Stimulated activated CD8-positive, alpha-beta memory T cell treated with anti-CD3 and anti-CD28 coated beads, Interleukin-7, amount 100 ng/mL, for 4 hours (primary cell): ENCODE results near the gene NBPF11.
"Not testable (repeated sequence)": the region's sequence is repeated elsewhere in the genome, so short reads cannot be mapped to it uniquely, and the experiment has no call there.

Experiments
- DNase-seq, 2 donors: peaks; one replicate each; pipeline ENCODE4 v3.0.0-alpha.2; 2020; ENCODE audit warnings: low read depth in 2 of 2

Gene NBPF11, protein sequence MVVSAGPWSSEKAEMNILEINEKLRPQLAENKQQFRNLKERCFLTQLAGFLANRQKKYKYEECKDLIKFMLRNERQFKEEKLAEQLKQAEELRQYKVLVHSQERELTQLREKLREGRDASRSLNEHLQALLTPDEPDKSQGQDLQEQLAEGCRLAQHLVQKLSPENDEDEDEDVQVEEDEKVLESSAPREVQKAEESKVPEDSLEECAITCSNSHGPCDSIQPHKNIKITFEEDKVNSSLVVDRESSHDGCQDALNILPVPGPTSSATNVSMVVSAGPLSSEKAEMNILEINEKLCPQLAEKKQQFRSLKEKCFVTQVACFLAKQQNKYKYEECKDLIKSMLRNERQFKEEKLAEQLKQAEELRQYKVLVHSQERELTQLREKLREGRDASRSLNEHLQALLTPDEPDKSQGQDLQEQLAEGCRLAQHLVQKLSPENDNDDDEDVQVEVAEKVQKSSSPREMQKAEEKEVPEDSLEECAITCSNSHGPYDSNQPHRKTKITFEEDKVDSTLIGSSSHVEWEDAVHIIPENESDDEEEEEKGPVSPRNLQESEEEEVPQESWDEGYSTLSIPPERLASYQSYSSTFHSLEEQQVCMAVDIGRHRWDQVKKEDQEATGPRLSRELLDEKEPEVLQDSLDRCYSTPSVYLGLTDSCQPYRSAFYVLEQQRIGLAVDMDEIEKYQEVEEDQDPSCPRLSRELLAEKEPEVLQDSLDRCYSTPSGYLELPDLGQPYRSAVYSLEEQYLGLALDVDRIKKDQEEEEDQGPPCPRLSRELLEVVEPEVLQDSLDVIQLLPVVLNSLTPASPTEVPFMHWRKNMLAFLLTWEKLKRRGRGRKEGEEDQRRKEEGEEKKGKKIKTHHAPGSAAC

GRCh38 chr1:148151911-148152656, at the start of gene NBPF11:
Gene NBPF11 (minus strand): TSS chr1:148152281. CDS start chr1:148127003, 25,278 bp downstream.
- peak; percentile 68 to 77 for DNase-seq

GRCh38 chr1:148197396-148197795, 45.3 kb upstream of the NBPF11 start:
- not testable (repeated sequence) for DNase-seq

DNA sequence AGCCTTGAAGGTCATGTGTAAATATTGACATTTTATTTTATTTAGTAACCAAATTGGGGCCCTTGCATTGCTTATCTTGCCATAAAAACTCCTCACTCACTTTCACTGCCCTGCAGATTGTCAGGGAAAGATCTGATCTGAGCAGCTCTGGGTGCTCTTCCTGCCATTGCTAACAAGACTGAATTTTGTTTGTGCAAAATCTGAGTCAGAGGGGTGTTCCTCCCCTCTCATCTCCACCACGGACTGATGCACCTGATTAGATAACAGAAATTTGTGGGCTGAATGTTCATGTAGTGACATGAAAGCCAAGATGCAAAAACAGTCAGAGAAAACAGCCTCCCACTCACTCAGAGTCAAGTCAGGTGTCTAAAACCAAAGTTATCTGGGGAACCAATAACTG, 44.9 kb upstream of the NBPF11 start:
- not testable (repeated sequence) for DNase-seq

DNA sequence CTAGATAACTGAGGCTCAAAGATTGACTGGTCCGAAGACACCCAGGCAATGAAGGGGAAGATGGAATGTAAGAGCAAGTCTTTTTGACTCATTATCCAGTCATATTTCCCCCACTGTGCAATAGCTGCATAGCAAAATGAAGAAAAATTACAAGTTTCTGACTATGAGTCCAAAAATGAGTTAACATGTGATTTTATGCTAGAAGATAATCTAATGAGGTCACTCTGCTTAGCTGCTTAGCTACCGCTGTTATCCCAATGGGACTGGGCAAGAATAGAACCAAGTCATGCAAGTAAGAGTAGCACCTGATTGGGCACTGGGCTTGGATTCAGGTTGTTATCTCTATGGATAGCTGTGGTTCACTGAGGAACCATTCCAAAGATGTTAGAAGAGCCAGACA, 43.0 kb upstream of the NBPF11 start:
- DNase-seq: not testable (repeated sequence)

GRCh38 chr1:148188768-148189167, 36.7 kb upstream of the NBPF11 start:
- not testable (repeated sequence) for DNase-seq

DNA sequence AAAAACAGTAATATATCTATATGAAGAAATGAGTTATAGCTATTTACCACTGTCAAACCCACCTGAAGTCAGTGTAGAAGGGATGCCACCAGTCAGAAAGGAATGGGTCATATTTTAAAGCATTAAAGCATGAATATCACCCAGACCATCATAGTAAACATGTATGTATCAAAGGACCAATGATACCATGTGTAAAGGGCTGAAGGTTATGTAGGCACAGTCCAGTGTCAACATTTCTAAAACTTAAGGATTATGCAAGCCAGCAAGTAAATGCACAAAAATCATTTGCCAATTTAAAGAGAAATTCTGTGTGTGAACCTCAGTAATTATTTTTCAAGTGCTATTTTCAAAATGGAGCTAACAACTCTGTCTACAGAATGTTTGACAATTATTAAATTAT, 26.6 kb upstream of the NBPF11 start:
- DNase-seq: not testable (repeated sequence)

DNA sequence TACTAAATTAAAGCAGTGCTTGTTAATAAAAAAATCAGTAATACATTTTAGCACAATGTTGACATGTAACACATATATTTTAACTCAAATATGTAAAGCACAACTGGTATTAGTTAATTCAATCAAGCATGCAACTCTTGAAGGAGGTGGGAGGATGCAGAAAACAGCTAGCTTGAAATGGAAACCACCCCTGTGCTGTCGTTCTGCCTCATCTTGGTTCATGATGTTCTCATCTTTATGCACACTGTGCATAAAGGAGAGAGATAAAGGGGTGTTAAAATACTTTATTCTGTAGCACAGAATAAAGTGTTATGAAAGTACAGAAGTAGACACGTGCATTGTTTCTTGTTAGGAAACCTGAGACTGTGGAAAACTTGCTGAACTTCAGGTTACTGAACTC, 23.3 kb upstream of the NBPF11 start:
- not testable (repeated sequence) for DNase-seq

GRCh38 chr1:148171995-148172394, 19.9 kb upstream of the NBPF11 start:
- not testable (repeated sequence) for DNase-seq

- DNase-seq: no peak
These were observed 14.7 kb upstream of the NBPF11 start for GRCh38 chr1:148166558-148167492.

DNA sequence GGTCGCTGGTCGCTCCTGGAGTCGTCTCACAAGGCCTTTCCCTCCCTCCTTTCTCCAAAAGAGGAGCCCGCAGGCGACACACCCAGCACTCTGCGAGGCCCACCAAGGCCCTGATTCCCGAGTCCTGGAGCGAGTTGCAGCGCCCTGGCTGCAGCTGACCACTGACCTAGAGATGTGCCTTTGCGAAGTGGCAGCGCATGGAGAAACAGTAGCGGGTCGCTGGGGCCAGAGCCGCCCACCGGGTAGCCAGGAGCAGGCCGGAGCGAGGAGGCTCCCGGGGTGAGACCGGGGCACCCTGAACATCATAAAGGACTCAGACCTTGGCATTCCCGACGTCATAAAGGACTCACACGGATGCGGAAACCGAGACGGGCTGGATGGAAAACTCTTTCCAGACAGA, 10.3 kb upstream of the NBPF11 start:
- no peak for DNase-seq

- no peak for DNase-seq
These were observed 9.2 kb upstream of the NBPF11 start for GRCh38 chr1:148161053-148161901.

DNA sequence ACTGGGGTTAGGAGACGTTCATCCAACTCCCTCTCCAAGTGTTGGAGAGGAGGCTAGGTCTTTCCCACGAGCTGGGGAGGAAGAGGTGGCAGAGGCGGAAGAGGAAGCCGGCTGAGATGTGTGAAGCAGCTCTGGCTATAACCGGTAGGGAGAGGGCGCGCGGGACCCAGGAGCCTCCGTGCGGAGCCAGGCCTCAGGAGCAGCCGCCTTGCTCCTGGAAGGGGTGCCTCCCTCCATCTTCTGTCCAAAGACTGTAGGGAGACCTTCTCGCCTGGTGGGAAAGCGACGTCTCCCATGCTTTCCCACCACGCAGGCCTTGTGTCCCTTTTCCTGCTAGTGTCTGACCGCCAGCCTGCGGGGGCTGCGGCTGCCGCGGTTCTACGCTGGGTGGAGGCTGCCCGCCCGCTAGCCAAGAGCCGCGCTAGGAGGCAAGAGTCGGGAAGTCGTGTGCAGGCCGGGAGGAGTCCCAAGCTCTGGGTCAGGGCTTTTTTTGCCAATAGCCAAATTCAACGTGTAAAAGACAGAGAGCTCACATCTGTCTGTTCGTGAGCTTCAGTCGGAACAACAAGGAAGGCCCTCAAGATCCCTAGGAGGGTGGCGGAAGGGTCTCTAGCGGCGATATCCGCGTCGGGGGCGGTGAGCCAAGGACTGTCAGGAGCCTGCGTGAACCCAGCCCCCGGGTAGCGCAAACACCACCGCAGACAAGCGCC, 8.4 kb upstream of the NBPF11 start:
- DNase-seq: no peak

- no peak for DNase-seq
These were observed 7.9 kb upstream of the NBPF11 start for GRCh38 chr1:148160048-148160342.

DNA sequence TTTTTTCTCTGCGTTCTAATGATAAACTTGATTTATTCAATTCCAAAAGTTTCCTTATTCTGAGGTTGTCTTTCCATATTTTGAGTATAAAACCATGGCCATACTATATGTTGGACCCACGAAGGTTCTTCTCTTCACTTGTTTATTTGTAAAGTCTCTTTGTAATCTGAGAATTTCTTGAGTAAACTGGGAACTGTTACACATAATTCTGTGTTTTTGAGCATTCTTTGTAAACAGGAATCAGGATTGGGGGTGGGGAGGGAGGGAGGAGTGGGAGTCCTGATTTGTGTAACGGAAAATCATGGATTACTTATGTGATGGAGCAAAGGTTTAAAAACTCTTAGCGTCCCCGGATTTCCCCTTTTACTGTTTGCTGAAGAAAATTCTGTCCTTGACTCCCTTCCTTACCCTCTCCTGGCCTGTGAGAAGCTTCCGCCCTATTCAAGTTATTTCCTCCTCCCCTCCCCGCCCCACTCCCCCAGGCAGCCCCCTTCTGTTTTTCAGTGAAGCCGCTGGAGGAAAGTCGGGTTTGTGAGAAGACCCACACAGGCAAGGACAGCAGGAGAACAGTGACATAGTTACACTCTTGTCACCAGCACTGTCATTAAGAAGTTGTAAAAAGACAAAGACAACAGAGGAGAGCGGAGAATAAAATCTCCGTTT, 6.4 kb upstream of the NBPF11 start:
- DNase-seq: no peak

- DNase-seq: not testable (repeated sequence)
These were observed 5.7 kb upstream of the NBPF11 start for GRCh38 chr1:148157803-148158202.

DNA sequence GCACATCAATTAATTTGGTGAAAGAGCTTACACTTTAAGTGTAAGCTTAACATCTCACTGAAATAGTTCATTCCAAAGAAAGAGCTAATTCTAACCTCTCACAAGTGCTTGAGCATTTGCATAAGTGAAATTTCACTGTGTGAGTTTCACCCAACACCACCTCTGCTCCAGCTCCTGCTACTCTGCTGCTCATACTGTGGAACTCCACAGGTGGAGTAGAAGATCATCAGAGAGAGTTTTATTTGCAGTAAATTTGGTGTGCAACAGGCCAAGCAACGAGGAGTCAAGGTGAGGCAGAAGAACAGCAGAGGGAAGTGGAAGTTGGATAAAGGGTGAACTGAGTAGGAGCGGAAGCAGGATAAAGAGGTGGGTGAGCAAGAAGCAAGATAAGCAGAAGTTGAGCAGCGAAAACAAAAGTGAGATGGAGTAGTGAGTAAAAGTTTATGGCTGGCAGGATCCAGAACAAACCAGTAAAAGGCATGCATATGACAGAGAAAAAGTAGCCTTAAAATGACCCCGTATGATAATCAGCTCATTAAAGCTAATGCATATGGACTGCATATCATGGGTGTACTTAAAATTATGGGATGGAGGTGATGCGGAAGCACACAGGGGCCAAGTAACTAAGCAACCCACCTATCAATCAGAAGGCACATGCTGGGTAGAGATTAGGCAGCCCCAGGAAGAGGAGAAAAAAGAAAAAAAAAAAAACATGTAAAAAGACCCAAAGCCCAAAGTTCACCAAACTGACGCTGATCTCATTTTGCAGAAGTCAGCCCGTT, 3.6 kb upstream of the NBPF11 start:
- DNase-seq: not testable (repeated sequence)

DNA sequence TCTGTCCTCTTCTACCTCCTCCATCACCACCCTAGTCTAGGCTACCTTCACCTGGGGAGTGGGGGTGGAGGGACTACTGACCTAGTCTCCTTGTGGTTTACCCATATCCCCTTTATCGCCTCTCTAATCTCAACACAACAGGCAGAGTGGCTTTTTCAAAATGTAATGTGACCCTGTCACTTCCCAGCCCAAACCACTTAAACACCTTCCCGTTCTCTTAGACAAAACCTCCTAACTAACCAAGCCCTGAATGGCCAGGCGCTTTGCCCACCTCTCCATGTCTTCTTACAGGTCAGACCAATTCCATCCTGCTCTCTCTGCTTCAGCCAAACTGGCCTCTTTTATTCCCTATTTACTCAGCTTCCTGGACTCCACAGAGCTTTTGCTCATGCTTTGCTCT, 714 bp upstream of the NBPF11 start:
- not testable (repeated sequence) for DNase-seq

DNA sequence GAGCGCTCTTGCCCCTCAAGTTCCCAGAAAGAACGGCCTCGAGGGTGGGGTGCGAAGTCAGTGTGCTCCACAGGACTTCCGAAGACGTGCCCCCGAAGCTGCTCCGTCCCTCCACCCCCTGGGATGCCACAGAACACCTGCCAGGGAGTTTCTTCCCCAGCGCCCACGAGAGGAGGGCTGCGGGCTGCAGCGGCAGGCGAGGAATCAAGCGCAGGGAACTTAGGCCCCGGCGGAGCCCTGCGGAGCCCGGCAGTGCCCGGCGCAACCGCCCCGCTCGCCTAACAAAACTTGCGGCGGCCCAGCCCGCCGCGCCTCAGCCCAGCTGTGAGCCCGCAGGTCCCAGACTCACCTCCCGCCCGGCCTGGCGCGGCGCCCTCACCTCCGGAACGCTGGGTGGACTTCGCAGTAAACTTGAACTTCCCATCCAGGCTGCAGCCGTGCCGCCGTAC, 686 bp downstream of the NBPF11 start:
- not testable (repeated sequence) for DNase-seq
